ENCODE measurements around the gene S1PR2. TPM values are rescaled to one million over a fixed set of nuclear protein-coding genes. Genes with fewer than 3 reads are reported as not detected.

S1PR2 gene
- total and polyA plus RNA-seq, 9 of the 15 experiments (the other 6 are each of a cell fraction or from before 2014, with no cell fraction given), result 1.5 to 3.9 (median 2.0) TPM

- no peak for TF ChIP-seq ZNF507 (tag; conservative IDR thresholded peaks at IDR 0.05)
- TF ChIP-seq ZC3H11A (IDR thresholded peaks at IDR 0.05; ENCODE audit: low read depth, low read length), result 0 out of 2 replicates have a peak, but pooled peaks have one; percentile 73
- TF ChIP-seq MYC (IDR thresholded peaks at IDR 0.05; ENCODE audit: low read depth, low read length), result peak; percentile 64
- TF ChIP-seq MYC (CRISPR knock-in tag; IDR thresholded peaks at IDR 0.05; ENCODE audit: borderline replicate concordance, low read depth), result no peak
- TF ChIP-seq CBFA2T3 (IDR thresholded peaks at IDR 0.05), result peak; percentile 10; the same call in 1 of the 2 replicates
- TF ChIP-seq, protein P1, sequence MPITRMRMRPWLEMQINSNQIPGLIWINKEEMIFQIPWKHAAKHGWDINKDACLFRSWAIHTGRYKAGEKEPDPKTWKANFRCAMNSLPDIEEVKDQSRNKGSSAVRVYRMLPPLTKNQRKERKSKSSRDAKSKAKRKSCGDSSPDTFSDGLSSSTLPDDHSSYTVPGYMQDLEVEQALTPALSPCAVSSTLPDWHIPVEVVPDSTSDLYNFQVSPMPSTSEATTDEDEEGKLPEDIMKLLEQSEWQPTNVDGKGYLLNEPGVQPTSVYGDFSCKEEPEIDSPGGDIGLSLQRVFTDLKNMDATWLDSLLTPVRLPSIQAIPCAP (CRISPR knock-in tag; IDR thresholded peaks at IDR 0.05; ENCODE audit: borderline replicate concordance), result no peak
- TF ChIP-seq KLF16 (IDR thresholded peaks at IDR 0.05), result no peak
- TF ChIP-seq NUFIP1 (IDR thresholded peaks at IDR 0.05; ENCODE audit: partially characterized antibody), result no peak
- no peak for TF ChIP-seq MXD1 (CRISPR knock-in tag; IDR thresholded peaks at IDR 0.05; ENCODE audit: borderline replicate concordance, poor library complexity, severe bottlenecking)
- TF ChIP-seq ZSCAN29 (IDR thresholded peaks at IDR 0.05), result no peak
- no peak for TF ChIP-seq ZNF174 (CRISPR knock-in tag; IDR thresholded peaks at IDR 0.05)
- no peak for TF ChIP-seq MAFG (tag; conservative IDR thresholded peaks at IDR 0.05)
- no peak for TF ChIP-seq TAL1 (IDR thresholded peaks at IDR 0.05)
- peak; percentile 97 for TF ChIP-seq SUPT5H (IDR thresholded peaks at IDR 0.05)
- peak; percentile 79 for TF ChIP-seq ETV5 (CRISPR knock-in tag; IDR thresholded peaks at IDR 0.05; ENCODE audit: low read depth)
- no peak; the same call in 1 of the 2 replicates for TF ChIP-seq POLR2AphosphoS2 (IDR thresholded peaks at IDR 0.05; ENCODE audit: low read length)
- TF ChIP-seq AFF1 (IDR thresholded peaks at IDR 0.05; ENCODE audit: low read depth in 1 of 2, partially characterized antibody in 2 of 2), result no peak
- TF ChIP-seq PRMT5 (CRISPR knock-in tag; IDR thresholded peaks at IDR 0.05), result no peak
- TF ChIP-seq ZC3H4 (CRISPR knock-in tag; IDR thresholded peaks at IDR 0.05; ENCODE audit: borderline replicate concordance), result no peak
- TF ChIP-seq CTCFL (IDR thresholded peaks at IDR 0.05; ENCODE audit: borderline replicate concordance, insufficient read depth, low read depth, low read length, poor library complexity, severe bottlenecking), result no peak
- TF ChIP-seq ZNF695 (CRISPR knock-in tag; IDR thresholded peaks at IDR 0.05), result peak; percentile 59; the same call in 1 of the 2 replicates
- no peak for TF ChIP-seq ETS2 (tag; IDR thresholded peaks at IDR 0.05; ENCODE audit: borderline replicate concordance, poor library complexity, severe bottlenecking)
These were observed 36.5 kb downstream of the S1PR2 start, which contains the start of gene DNMT1 (continued) for GRCh38 chr19:10194500-10195198.

Data from K562 (cell line).